GM12892 (cell line): ENCODE results near the gene GOLGA6L1.

Source experiments
- POLR2A ChIP-seq: IDR thresholded peaks from 2 replicates; pipeline ENCODE4 v1.6.1; 2011; ENCODE audit warnings: low read depth, low read length, control low read depth
- POLR2AphosphoS5 ChIP-seq: IDR thresholded peaks from 2 replicates; pipeline ENCODE4 v1.6.1; 2011; ENCODE audit warnings: low read depth, low read length, control low read depth
- TAF1 ChIP-seq: IDR thresholded peaks from 2 replicates; pipeline ENCODE4 v1.6.1; 2011; ENCODE audit warnings: low read depth, mild to moderate bottlenecking, control low read depth, low read length, borderline replicate concordance

DNA sequence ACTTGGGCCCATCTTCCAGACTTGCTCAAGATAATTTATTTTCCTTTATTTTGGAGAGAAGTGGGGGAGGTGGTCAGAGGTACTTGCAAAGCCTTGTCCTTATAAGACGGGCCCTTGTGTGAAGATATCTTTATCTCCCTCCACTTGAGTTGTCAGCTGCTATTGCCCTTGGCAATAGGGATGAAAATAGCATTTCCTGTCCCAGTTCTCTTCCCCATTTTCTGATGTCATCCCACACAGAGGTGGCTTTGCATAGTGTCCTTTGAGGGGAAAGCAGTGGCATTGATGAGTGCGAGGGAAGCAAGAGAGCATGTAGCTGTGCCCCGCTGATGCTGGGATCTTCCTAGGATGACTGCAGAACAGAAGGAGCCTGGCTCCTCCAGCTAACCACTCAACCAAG is 55.4 kb downstream of the GOLGA6L1 start:
- no peak for TF ChIP-seq POLR2A
- TF ChIP-seq TAF1, result no peak
- no peak for TF ChIP-seq POLR2AphosphoS5
